ENCODE data around the gene OSBPL10. TPM values are rescaled to one million over a fixed set of nuclear protein-coding genes. Genes with fewer than 3 reads are reported as not detected.

The OSBPL10 gene
- total RNA-seq, 2 experiments from 2014 or later, result 0.26 to 2.3 TPM

DNA sequence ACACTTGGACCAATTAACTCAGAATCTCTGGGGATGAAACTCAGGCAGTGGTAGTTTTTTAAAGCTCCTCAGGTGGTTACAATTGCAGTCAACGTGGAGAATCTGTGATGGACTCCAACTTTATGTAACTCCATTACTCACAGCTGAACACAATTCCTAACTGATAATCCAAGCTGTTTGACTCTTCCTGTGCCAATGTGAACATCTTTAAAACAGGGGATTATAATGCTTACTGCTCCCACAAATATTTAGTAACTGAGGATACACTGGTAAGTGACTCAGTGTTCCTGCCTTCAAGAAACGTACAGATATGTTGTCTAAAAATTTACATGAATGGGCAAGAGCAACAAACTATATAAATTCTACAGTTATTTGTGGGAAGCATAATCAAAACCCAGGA lies 85.6 kb downstream of the OSBPL10 start:
- Mint-ChIP-seq H3K4me1 (peaks cover 5% of the 10 kb centered on the region), H3K4me3 (no peak overlapping the region), H3K27ac (no peak overlapping the region), H3K9me3 (ENCODE audit: low read depth) (no peaks in the 10 kb centered on the region), H3K27me3 (peaks cover 14% of the 10 kb centered on the region), H3K36me3 (no peaks in the 10 kb centered on the region)
- ATAC-seq, result no peak
- no peak for DNase-seq
- CTCF ChIA-PET, result interaction anchor here (0.8 to 1.5 kb wide), 2 partner anchors 13 to 47 kb away, joined by 3 read pairs; no protein-coding TSS in a partner anchor

DNA sequence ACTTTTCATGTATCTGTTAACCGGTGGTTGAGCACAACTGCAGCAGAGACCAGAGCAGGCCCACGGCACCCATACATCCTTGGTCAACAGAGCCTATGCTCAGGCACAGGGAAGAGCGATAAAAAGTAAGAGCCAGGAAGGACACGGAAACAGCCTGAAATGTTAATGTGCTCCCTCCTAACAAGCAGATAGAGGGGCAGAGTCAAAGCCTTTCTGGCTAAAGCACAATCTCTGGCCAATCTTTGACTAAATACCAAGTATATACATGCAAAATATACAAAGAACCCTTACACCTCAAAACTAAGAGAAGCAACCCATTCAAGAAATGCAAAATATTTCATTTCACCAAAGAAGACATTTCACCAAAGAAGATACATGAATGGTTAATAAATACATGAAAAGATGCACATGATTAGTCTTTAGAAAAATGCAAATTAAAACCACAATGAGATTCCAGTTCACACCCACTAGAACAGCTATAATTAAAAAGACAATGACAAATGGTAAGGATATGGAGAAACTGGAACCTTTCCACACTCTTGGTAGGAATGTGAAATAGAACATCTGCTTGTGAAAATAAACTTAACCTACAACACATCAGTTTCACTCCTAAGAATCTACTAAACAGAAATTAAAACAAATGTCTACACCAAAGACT lies 88.0 kb downstream of the OSBPL10 start:
- DNase-seq (no peak), ATAC-seq (no peak)
- Mint-ChIP-seq H3K4me1 (no peaks in the 10 kb centered on the region), H3K4me3 (no peak overlapping the region), H3K27me3 (peaks cover 23% of the 10 kb centered on the region), H3K27ac (no peak overlapping the region), H3K36me3 (no peaks in the 10 kb centered on the region), H3K9me3 (ENCODE audit: low read depth) (no peaks in the 10 kb centered on the region)
- CTCF ChIA-PET, result no interaction called here

DNA sequence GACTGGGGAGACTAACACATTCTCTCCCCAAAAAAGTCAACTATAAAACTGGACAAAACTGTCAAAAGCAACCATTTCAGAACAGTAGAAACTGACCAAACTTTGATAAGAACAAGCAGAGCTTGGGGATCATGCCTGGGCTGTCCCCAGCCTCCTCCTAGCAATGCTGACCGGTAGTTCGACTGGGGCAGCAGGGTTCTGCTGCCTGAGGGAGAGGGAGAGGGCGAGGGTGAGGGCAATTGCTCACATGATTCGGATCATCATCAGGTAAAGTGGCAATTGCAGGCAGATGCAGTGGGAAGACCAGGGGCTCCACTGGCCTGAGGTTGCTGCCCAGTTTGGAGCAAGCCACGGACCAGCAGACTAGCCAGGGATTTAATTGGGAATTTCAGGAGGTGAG lies 88.6 kb downstream of the OSBPL10 start:
- Mint-ChIP-seq H3K36me3 (no peaks in the 10 kb centered on the region), H3K9me3 (ENCODE audit: low read depth) (no peaks in the 10 kb centered on the region), H3K4me3 (no peak overlapping the region), H3K27me3 (peaks cover 27% of the 10 kb centered on the region), H3K4me1 (no peaks in the 10 kb centered on the region), H3K27ac (no peak overlapping the region)
- DNase-seq (no peak), ATAC-seq (no peak)
- CTCF ChIA-PET, result no interaction called here

DNA sequence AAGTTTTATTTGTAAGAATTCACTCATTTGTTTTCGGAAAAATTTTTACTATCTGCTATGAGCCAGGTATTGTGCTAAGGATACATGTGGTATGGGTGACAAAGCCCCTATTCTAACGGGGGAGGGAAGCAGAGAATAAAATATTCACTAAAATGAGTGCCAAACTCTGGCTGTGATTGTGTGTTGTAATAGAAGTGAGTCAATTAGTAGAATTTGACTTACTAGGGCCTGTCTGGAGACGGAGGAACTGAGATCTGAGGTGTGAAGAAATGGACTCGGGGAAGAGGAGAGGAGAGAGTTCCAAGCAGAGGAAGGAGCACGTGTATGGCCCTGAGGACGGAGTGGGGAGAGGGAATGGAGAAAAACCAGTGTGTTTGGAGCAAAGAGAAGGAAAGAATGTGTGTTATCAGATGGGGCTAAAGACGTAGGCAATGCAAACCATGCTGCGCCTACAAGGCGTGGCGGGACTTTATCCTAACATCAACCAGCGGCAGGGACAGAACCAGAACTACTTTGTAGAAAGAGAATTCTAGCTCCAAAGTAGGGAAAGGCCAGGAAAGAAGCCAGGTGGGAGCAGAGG lies 89.1 kb downstream of the OSBPL10 start:
- no peak overlapping the region for H3K4me3 Mint-ChIP-seq
- DNase-seq (no peak), ATAC-seq (no peak)
- H3K27me3 Mint-ChIP-seq, result peaks cover 27% of the 10 kb centered on the region
- no peak overlapping the region for H3K27ac Mint-ChIP-seq
- no peaks in the 10 kb centered on the region for H3K9me3 Mint-ChIP-seq (ENCODE audit: low read depth)
- H3K4me1 Mint-ChIP-seq, result no peaks in the 10 kb centered on the region
- H3K36me3 Mint-ChIP-seq, result no peaks in the 10 kb centered on the region
- CTCF ChIA-PET, result no interaction called here

DNA sequence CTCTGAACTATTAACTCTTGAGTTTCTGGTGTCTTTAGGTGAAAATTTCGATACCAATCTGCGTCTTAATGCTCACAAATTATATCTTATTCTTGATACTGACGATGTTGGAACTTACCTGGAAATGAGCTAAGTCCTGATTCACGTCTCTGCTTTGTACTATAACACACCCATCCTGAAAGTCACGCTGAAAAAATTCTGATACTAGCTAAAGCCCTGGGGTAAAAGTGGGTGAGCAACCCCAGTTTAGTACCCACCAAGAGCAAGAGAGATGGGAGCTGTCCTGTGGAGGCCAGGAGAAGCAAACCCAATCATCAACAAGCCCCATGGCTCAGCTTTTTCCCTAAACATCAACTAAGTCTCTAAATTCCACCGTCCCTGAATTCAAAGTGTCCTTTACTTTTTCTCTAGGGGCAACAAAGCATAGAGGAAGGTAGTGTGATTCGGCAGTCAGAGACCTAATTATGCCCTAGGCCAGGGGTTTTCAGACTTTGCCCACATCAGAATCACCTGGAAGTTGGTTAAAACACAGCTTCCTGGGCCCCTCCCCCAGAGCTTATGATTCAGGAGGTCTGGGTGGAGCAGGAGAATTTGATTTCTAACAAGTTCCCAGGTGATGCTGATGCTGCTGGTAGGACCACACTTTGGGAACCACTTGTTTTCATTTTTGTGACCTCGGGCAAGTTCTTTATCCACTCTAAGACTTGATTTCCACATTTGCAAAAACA lies 90.2 kb downstream of the OSBPL10 start:
- H3K9me3 Mint-ChIP-seq (ENCODE audit: low read depth), result no peaks in the 10 kb centered on the region
- no peak overlapping the region for H3K4me3 Mint-ChIP-seq
- no peak overlapping the region for H3K27ac Mint-ChIP-seq
- CTCF ChIA-PET, result no interaction called here
- no peak for DNase-seq
- H3K27me3 Mint-ChIP-seq, result peaks cover 27% of the 10 kb centered on the region
- H3K4me1 Mint-ChIP-seq, result no peaks in the 10 kb centered on the region
- no peak for ATAC-seq
- H3K36me3 Mint-ChIP-seq, result no peaks in the 10 kb centered on the region

DNA sequence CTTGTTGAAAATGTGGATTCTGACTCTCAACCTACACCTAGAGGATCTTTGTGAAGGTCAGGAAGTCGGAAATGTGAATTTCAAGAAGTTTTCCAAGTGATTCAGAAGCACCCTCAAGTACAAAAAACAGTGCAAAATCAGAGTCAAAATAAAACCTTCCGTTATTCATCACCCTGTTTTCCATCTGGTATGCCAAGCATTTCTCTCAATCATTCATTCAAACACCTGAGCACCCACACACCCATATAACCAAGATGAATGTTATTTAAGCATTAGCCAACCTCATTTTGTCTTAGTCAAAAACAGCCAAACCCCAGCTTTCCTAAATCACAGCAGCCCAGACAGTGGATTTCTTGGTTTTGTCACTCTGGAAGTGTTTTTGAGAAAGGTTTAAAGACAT lies 91.1 kb downstream of the OSBPL10 start:
- no peak for DNase-seq
- Mint-ChIP-seq H3K27me3 (peaks cover 27% of the 10 kb centered on the region), H3K4me1 (no peaks in the 10 kb centered on the region), H3K27ac (no peak overlapping the region), H3K4me3 (no peak overlapping the region), H3K36me3 (no peaks in the 10 kb centered on the region), H3K9me3 (ENCODE audit: low read depth) (no peaks in the 10 kb centered on the region)
- no peak for ATAC-seq
- CTCF ChIA-PET, result no interaction called here

DNA sequence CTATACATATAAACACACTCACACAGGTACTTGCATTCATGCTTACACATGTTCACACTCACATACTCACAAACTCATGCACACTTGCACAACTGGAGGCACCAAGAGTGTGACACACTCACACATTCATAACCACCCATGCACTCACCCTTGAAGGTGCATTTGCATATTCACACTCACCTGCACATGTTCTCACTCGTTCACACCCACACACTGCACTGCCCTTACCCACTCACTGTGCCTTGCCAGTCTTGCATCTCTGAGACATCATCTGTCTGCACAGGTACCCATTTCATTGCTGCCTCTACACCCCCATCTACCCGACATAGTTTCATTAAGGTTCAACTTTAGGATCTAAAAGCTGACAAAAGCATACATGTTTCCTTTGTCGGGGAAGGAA lies 95.8 kb downstream of the OSBPL10 start:
- H3K27ac Mint-ChIP-seq, result no peak overlapping the region
- ATAC-seq (no peak), DNase-seq (no peak)
- CTCF ChIA-PET, result no interaction called here
- H3K36me3 Mint-ChIP-seq, result no peaks in the 10 kb centered on the region
- no peak overlapping the region for H3K4me3 Mint-ChIP-seq
- no peaks in the 10 kb centered on the region for H3K4me1 Mint-ChIP-seq
- H3K27me3 Mint-ChIP-seq, result peaks cover 13% of the 10 kb centered on the region
- H3K9me3 Mint-ChIP-seq (ENCODE audit: low read depth), result no peaks in the 10 kb centered on the region

DNA sequence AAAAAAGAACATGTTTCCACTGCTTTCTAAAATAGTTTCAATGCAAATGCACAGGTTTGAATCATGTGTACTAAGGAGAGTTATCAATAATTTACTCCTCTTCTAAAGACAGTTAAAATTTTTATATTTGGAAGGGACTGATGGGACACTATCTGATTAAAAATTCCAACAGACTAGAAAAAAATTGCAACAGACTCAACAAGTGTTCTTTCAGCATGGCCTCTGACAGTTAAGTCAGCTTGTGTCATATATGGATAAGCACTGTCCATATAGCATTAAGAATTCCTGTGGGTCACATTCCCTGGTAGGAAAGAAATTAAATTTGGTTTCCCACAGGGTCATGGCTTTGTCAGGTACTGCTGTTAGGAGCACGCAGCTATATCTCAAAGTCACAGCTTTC lies 96.8 kb downstream of the OSBPL10 start:
- Mint-ChIP-seq H3K4me3 (no peak overlapping the region), H3K9me3 (ENCODE audit: low read depth) (no peaks in the 10 kb centered on the region), H3K4me1 (no peaks in the 10 kb centered on the region), H3K36me3 (no peaks in the 10 kb centered on the region), H3K27ac (no peak overlapping the region), H3K27me3 (peaks cover 11% of the 10 kb centered on the region)
- DNase-seq (no peak), ATAC-seq (no peak)
- CTCF ChIA-PET, result no interaction called here

DNA sequence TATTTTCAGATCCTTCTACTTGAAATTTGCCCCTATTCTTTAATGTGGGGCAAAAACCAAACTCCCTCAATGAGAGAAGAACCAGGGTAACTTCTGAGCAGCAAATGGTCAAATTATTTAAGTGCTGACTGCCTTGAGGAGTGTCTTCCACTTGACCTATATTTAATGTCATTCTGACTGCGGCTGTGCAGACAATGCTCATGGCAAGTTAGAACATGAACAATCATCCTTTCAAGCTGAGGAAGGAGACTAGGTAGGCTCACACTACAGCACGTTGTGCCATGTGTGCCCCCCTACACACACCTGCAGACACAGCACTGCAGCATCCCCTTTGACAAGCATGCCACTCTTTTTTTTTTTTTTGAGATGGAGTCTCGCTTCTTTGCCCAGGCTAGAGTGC lies 98.2 kb downstream of the OSBPL10 start:
- DNase-seq (no peak), ATAC-seq (no peak)
- CTCF ChIA-PET, result no interaction called here
- Mint-ChIP-seq H3K27me3 (peaks cover 2% of the 10 kb centered on the region), H3K4me3 (no peak overlapping the region), H3K9me3 (ENCODE audit: low read depth) (no peaks in the 10 kb centered on the region), H3K27ac (no peak overlapping the region), H3K36me3 (no peaks in the 10 kb centered on the region), H3K4me1 (no peaks in the 10 kb centered on the region)

DNA sequence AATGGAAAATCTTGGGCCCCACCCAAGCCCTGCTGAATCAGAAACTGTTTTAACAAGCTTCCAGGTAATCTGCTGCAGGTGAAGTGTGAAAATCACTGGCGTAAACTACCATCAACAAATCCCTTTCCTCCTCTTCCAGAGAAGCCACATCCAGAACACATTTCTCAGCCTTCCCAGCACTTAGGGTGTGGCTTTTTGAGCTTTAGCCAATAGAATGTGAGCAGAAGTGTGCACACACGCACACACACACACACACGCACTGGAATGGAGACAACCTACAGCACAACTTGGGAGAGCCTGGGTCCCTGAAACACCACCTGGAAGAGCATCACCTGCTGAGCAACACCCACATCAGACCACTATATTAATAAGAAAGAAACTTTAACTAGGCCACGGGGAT lies 98.6 kb downstream of the OSBPL10 start:
- no peaks in the 10 kb centered on the region for H3K36me3 Mint-ChIP-seq
- H3K27me3 Mint-ChIP-seq, result no peaks in the 10 kb centered on the region
- H3K4me3 Mint-ChIP-seq, result no peak overlapping the region
- no peaks in the 10 kb centered on the region for H3K9me3 Mint-ChIP-seq (ENCODE audit: low read depth)
- CTCF ChIA-PET, result no interaction called here
- ATAC-seq (no peak), DNase-seq (no peak)
- no peak overlapping the region for H3K27ac Mint-ChIP-seq
- no peaks in the 10 kb centered on the region for H3K4me1 Mint-ChIP-seq

DNA sequence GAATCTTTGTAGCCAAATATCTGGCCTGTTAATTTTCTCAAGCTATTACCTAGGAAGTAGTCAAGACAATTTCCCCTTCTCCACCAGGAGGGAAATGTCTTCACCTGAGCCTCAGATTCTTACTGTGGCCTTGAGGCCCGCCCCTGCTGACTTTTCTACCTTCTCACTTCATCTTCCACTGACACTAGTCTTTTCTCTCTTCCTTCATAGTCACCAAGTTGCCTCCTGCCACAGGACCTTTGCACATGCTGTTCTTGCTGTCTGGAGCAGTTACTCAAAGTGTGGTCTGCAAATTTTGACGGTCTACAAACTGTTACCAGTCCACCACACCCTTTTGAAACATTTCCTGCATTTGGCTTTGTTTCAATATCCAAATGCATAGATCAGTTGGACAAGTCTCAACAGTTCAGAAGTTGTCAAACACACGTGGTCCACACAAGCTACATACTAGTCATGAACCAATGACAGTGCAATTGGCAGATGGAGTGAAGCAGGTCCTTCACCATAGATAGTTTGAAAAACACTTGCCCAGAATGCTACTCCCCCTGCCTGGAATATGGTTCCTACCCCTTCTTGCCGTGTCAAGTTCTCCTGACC lies 100.5 kb downstream of the OSBPL10 start:
- Mint-ChIP-seq H3K27ac (no peak overlapping the region), H3K4me3 (no peak overlapping the region), H3K36me3 (no peaks in the 10 kb centered on the region), H3K9me3 (ENCODE audit: low read depth) (no peaks in the 10 kb centered on the region), H3K27me3 (peaks cover 5% of the 10 kb centered on the region), H3K4me1 (no peaks in the 10 kb centered on the region)
- no peak for DNase-seq
- ATAC-seq, result no peak
- CTCF ChIA-PET, result no interaction called here

DNA sequence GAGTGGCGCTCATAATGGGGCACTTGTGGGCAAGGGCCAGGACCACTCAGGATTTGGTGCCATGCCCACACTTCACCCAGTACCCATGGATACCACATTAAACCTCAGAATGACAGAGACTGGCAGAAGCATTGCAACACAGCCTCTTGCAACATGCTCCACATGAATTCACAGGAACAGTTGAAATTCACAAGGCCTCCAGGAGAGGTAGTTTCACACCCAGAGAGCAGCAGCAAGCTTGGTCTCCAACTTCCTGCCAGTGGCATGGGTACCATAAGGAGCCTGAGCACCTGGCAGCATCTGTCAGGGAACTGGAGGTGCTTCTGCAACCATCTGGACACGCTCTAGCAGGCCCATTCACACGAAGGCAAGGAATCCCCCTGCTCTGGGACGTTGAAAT lies 101.0 kb downstream of the OSBPL10 start:
- ATAC-seq (no peak), DNase-seq (no peak)
- Mint-ChIP-seq H3K27me3 (peaks cover 7% of the 10 kb centered on the region), H3K27ac (no peak overlapping the region), H3K36me3 (no peaks in the 10 kb centered on the region), H3K4me3 (no peak overlapping the region), H3K9me3 (ENCODE audit: low read depth) (no peaks in the 10 kb centered on the region), H3K4me1 (no peaks in the 10 kb centered on the region)
- CTCF ChIA-PET, result no interaction called here

DNA sequence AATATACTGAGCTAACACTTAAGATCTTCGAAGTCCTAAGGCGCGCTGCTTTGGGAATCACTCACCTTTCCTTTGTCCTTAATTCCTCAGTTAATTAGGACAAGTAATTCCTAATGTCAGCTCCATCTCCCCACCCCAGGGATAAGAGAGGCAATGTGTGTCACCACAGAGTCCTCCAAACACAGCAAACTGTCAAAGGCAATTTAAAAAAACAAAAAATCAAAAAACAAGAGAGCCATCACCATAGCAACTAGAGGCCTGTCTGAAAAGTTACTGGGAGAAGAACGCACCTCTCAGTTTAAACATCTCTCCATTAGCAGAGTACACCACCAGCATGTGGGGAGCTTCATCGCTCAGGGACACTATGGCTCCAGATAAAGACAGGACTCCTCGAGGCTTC lies 101.7 kb downstream of the OSBPL10 start:
- CTCF ChIA-PET, result no interaction called here
- no peak for DNase-seq
- no peak for ATAC-seq
- Mint-ChIP-seq H3K27ac (no peak overlapping the region), H3K36me3 (no peaks in the 10 kb centered on the region), H3K9me3 (ENCODE audit: low read depth) (no peaks in the 10 kb centered on the region), H3K4me1 (no peaks in the 10 kb centered on the region), H3K27me3 (peaks cover 7% of the 10 kb centered on the region), H3K4me3 (no peak overlapping the region)

DNA sequence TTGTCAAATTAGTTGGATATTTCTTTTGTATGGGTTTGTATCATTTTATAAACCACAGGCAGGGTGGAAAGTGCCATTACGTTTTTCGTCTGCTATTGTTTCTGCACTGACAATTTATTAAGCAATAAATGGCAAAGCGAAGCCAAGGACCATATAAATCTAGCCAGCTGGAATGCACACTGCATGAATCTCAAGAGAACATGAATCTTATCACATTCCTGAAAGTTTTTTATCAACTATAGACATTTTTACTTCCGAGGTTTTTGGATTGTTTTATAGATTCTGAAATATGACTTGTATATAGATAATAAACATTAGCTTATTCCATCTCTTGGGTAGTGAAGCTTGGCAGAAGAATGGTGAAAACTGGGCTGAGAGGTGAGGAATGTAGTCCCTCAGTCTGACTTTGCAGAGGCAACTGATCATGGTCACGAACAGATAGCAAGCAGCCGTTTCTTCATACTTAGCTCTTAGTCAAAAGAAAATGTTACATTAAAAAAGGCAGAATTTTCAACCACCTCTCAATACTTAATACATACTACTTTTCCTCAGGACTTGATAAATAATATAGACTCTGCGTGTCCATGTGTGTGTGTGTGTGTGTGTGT lies 102.7 kb downstream of the OSBPL10 start:
- H3K27me3 Mint-ChIP-seq, result peaks cover 10% of the 10 kb centered on the region
- DNase-seq, result no peak
- ATAC-seq, result no peak
- CTCF ChIA-PET, result no interaction called here
- no peaks in the 10 kb centered on the region for H3K4me1 Mint-ChIP-seq
- H3K36me3 Mint-ChIP-seq, result no peaks in the 10 kb centered on the region
- no peak overlapping the region for H3K27ac Mint-ChIP-seq
- no peak overlapping the region for H3K4me3 Mint-ChIP-seq
- H3K9me3 Mint-ChIP-seq (ENCODE audit: low read depth), result no peaks in the 10 kb centered on the region
